Right ventricle myocardium inferior (tissue), 1 donor: Measurements from ENCODE around the gene GNLY. TPM values are rescaled to one million over a fixed set of nuclear protein-coding genes. Genes with fewer than 3 reads are reported as not detected.

Source experiments
- ATAC-seq: fragments of 200-7000 bp; cut with Tn5 transposase; one replicate; pipeline ENCODE4 v1.9.1; 2020; ENCODE audit warnings: mild to moderate bottlenecking, moderate library complexity
- DNase-seq: peaks from one replicate; pipeline ENCODE4 v3.0.0; 2021; ENCODE audit errors: missing footprints
- intact Hi-C: fragments of 100-400 bp; cut with DNase I; formaldehyde crosslinking; loops from one replicate; pipeline ENCODE4 v1.11.0; 2022
- total RNA-seq: library from RNA; stranded (reverse); fragmentation: NEBNext Ultra II Directional; extraction: Animal tissue kit (Norgen Biotek cat#: 25700); gene quantifications from one replicate; pipeline ENCODE4 v1.2.1, GENCODE V29; 2021
- donor health status: DM: no; HTN: yes; CAD: no; lungs with severe emphysema.

GNLY gene
- total RNA-seq, 1 donor from 2014 or later = 3.4 TPM

DNA sequence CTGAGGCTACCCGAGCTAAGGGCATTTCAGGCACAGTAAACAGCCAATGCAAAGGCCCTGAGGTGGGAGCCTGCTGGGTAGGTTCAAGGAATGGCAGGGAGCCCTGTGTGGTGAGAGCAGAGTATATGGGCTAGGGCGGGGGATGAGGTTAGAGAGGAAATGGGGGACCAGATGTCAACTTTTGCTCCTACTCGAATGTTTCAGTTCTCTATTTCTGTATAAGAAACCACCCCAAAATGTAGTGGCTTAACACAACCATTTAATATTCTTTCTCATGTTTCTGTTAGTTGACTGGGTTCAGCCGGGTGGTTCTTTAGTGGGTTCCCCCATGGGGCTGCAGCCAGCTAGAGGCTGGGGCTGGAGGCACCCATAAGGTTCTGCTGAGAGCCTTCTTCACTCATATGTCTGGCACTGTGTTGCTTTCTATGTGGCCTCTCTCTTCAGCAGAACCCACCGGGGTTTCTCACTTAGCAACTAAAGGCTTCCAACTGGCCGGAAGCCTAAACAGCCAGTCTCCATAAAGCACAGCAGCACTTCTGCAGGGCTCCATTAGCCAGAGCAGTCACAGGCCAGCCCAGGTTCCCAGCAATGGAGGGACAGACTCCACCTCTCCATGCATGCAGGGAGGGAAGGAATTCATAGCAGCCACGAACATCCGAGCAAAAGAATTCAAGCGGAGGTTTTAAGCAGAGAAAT, 54.0 kb downstream of the GNLY start:
- ATAC-seq (no peak), DNase-seq (no peak)
- intact Hi-C loops = no loop called here

Other genes starting within 250 kb of the GNLY start
- 118 TPM for gene MAT2A, start 155.2 kb upstream of the GNLY start, total RNA-seq
- 26.9 TPM for gene GGCX, start 132.9 kb upstream of the GNLY start, total RNA-seq
- gene VAMP8, start 116.8 kb upstream of the GNLY start, total RNA-seq = 26.1 TPM
- gene VAMP5, start 109.9 kb upstream of the GNLY start, total RNA-seq = 62.1 TPM
- 87.8 TPM for gene RNF181, start 98.6 kb upstream of the GNLY start, total RNA-seq
- 10.8 TPM for gene TMEM150A, start 91.7 kb upstream of the GNLY start, total RNA-seq
- gene C2orf68, start 82.3 kb upstream of the GNLY start, total RNA-seq = 26.4 TPM
- 30.8 TPM for gene USP39, start 78.2 kb upstream of the GNLY start, total RNA-seq
- 0.19 TPM for gene SFTPB, start 26.2 kb upstream of the GNLY start, total RNA-seq
- gene ATOH8, start 59.6 kb downstream of the GNLY start, total RNA-seq = 29.1 TPM
- 6.8 TPM for gene ST3GAL5, start 194.6 kb downstream of the GNLY start, total RNA-seq